Progenitor cell of endocrine pancreas (in vitro differentiated cells): ENCODE measurements around the gene TMEM132D. TPM values are rescaled to one million over a fixed set of nuclear protein-coding genes. Genes with fewer than 3 reads are reported as not detected.

Experiments
- DNase-seq: peaks from one replicate; pipeline ENCODE4 v3.0.0; 2021; ENCODE audit warnings: low spot score; ENCODE audit not compliant: unreplicated experiment
- H3K27ac Mint-ChIP-seq: 2 replicates; pipeline ENCODE4 v1.8.0; 2021; ENCODE audit warnings: mild to moderate bottlenecking, moderate library complexity, mixed read lengths
- H3K27me3 Mint-ChIP-seq: 2 replicates; pipeline ENCODE4 v1.8.0; 2021; ENCODE audit warnings: mixed read lengths
- H3K36me3 Mint-ChIP-seq: 2 replicates; pipeline ENCODE4 v1.8.0; 2022; ENCODE audit warnings: mixed read lengths; ENCODE audit not compliant: insufficient read depth
- H3K4me1 Mint-ChIP-seq: 2 replicates; pipeline ENCODE4 v1.8.0; 2021; ENCODE audit warnings: low read depth, mixed read lengths
- H3K4me3 Mint-ChIP-seq: 2 replicates; pipeline ENCODE4 v1.8.0; 2021; ENCODE audit warnings: low read depth, mild to moderate bottlenecking, moderate library complexity, mixed read lengths
- H3K9me3 Mint-ChIP-seq: 2 replicates; pipeline ENCODE4 v1.8.0; 2021; ENCODE audit warnings: low read depth, mixed read lengths
- total RNA-seq: library from RNA; stranded (reverse); gene quantifications from 2 replicates; pipeline ENCODE4 v1.2.1, GENCODE V29; 2021
- TF ChIP-seq, protein P1 (sequence below): fragments of 200-600 bp; sonication (generic); IDR thresholded peaks from one replicate; pipeline ENCODE4 v1.5.0; 2021; ENCODE audit warnings: antibody characterized with exemption, mild to moderate bottlenecking; ENCODE audit not compliant: unreplicated experiment

TMEM132D gene
- total RNA-seq, 1 donor from 2014 or later = 0.46 TPM

DNA sequence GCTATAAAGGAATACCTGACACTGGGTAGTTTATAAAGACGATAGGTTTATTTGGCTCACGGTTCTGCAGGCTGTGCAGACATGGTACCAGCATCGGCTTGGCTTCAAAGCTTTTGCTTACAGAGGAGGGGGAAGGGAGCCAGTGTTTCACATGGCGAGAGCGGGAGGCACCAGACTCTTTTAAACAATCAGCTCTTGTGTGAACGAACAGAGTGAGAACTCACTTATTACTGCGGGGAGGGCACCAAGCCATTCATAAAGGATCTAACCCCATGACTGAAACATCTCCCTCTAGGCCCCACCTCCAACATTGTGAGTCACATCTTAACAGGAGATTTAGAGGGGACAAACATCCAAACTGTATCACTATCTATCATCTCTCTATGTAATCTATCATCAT, 227.4 kb downstream of the TMEM132D start:
- Mint-ChIP-seq H3K4me3 (no peak overlapping the region), H3K27me3 (peaks cover 8% of the 10 kb centered on the region), H3K27ac (no peak overlapping the region), H3K9me3 (peaks cover 7% of the 10 kb centered on the region), H3K36me3 (no peaks in the 10 kb centered on the region), H3K4me1 (no peaks in the 10 kb centered on the region)
- no peak for DNase-seq
- TF ChIP-seq, protein P1, sequence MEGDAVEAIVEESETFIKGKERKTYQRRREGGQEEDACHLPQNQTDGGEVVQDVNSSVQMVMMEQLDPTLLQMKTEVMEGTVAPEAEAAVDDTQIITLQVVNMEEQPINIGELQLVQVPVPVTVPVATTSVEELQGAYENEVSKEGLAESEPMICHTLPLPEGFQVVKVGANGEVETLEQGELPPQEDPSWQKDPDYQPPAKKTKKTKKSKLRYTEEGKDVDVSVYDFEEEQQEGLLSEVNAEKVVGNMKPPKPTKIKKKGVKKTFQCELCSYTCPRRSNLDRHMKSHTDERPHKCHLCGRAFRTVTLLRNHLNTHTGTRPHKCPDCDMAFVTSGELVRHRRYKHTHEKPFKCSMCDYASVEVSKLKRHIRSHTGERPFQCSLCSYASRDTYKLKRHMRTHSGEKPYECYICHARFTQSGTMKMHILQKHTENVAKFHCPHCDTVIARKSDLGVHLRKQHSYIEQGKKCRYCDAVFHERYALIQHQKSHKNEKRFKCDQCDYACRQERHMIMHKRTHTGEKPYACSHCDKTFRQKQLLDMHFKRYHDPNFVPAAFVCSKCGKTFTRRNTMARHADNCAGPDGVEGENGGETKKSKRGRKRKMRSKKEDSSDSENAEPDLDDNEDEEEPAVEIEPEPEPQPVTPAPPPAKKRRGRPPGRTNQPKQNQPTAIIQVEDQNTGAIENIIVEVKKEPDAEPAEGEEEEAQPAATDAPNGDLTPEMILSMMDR = no peak

- H3K4me1 Mint-ChIP-seq = no peaks in the 10 kb centered on the region
- no peaks in the 10 kb centered on the region for H3K36me3 Mint-ChIP-seq
- H3K9me3 Mint-ChIP-seq = peaks cover 4% of the 10 kb centered on the region
- H3K27me3 Mint-ChIP-seq = peaks cover 10% of the 10 kb centered on the region
- H3K27ac Mint-ChIP-seq = no peak overlapping the region
- no peak overlapping the region for H3K4me3 Mint-ChIP-seq
- DNase-seq = no peak
- TF ChIP-seq, protein P1 = no peak
Measured at GRCh38 chr12:129675947-129676346, 227.9 kb downstream of the TMEM132D start.

DNA sequence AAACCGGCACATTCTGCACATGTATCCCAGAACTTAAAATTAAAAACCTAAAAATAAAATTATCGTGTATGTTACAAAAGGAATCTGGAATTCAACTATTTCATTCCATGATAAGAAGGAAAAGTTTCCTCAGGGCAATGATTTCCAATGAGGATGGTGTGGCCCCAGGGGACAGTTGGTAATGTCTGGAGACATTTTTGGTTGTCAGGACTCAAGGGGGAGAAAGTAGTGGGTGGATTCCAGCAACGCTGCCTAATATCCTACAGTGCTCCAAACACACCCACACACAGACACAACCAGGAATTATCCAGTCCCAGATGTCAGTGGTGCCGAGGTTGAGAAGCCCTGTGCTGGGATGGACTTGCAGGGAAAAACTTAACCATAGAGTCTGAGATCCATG, 228.3 kb downstream of the TMEM132D start:
- no peak overlapping the region for H3K4me3 Mint-ChIP-seq
- TF ChIP-seq, protein P1 = no peak
- no peak for DNase-seq
- H3K27me3 Mint-ChIP-seq = peaks cover 10% of the 10 kb centered on the region
- H3K36me3 Mint-ChIP-seq = no peaks in the 10 kb centered on the region
- H3K4me1 Mint-ChIP-seq = no peaks in the 10 kb centered on the region
- H3K9me3 Mint-ChIP-seq = peaks cover 3% of the 10 kb centered on the region
- no peak overlapping the region for H3K27ac Mint-ChIP-seq

GRCh38 chr12:129673806-129674205, 230.0 kb downstream of the TMEM132D start:
- Mint-ChIP-seq H3K4me1 (no peaks in the 10 kb centered on the region), H3K4me3 (no peak overlapping the region), H3K9me3 (no peaks in the 10 kb centered on the region), H3K27ac (no peak overlapping the region), H3K27me3 (peaks cover 10% of the 10 kb centered on the region), H3K36me3 (no peaks in the 10 kb centered on the region)
- no peak for DNase-seq
- TF ChIP-seq, protein P1 = no peak

- Mint-ChIP-seq H3K27ac (no peak overlapping the region), H3K4me3 (no peak overlapping the region), H3K9me3 (peaks cover 5% of the 10 kb centered on the region), H3K27me3 (peaks cover 10% of the 10 kb centered on the region), H3K36me3 (no peaks in the 10 kb centered on the region), H3K4me1 (no peaks in the 10 kb centered on the region)
- TF ChIP-seq, protein P1 = no peak
- DNase-seq = no peak
Measured at GRCh38 chr12:129672110-129672509, 231.7 kb downstream of the TMEM132D start.
